Measurements from ENCODE around the gene ARPC1B. TPM values are rescaled to one million over a fixed set of nuclear protein-coding genes. Genes with fewer than 3 reads are reported as not detected.

ARPC1B gene
- total RNA-seq, 1 donor from 2014 or later = 23.6 TPM

DNA sequence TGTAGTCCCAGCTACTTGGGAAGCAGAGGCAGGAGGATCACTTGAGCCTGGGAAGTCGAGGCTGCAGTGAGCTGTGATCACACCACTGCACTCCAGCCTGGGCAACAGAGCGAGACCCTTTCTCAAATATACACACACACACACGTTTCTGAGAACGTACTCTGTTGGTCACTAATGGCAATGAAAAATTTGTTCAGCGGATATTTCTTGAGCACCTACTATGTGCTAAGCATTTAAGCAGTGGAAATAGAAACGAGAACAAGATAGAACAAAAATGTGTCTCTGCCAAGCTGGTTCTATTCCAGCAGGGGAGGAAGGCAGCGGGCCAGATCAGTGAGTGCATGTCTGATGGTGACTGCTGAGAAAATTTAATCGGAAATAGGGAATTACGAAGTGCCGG, 8.7 kb downstream of the ARPC1B start:
- no peaks in the 10 kb centered on the region for H3K4me1 ChIP-seq
- H3K79me2 ChIP-seq (ENCODE audit: low read depth) = no peaks in the 10 kb centered on the region
- H3K9me3 Mint-ChIP-seq = no peaks in the 10 kb centered on the region
- H3K4me1 Mint-ChIP-seq = peaks cover 3% of the 10 kb centered on the region
- H3K4me3 ChIP-seq = no peak overlapping the region
- H3K9ac ChIP-seq = no peak overlapping the region
- H3K4me3 Mint-ChIP-seq = no peak overlapping the region
- no peaks in the 10 kb centered on the region for H3K9me3 ChIP-seq (ENCODE audit: low read depth)
- H3K27ac Mint-ChIP-seq = peak overlapping the region; percentile 69
- H3K4me2 ChIP-seq = no peak overlapping the region
- H3K27me3 ChIP-seq = no peaks in the 10 kb centered on the region
- no peak overlapping the region for H3K27ac ChIP-seq
- H3K36me3 ChIP-seq = no peaks in the 10 kb centered on the region
- H3F3A ChIP-seq (ENCODE audit: low read depth) = no peaks in the 10 kb centered on the region
- no peak for DNase-seq (ENCODE audit: low spot score)
- H3K36me3 Mint-ChIP-seq = peaks cover 2% of the 10 kb centered on the region
- no peak overlapping the region for H2AFZ ChIP-seq (replicated peaks)
- no peaks in the 10 kb centered on the region for H3K27me3 Mint-ChIP-seq (ENCODE audit: insufficient read depth, low read depth)
- TF ChIP-seq EZH2phosphoT487 (IDR thresholded peaks at IDR 0.05) (no peak), EZH2 (IDR thresholded peaks at IDR 0.05) (no peak)
- TF ChIP-seq, protein P1, sequence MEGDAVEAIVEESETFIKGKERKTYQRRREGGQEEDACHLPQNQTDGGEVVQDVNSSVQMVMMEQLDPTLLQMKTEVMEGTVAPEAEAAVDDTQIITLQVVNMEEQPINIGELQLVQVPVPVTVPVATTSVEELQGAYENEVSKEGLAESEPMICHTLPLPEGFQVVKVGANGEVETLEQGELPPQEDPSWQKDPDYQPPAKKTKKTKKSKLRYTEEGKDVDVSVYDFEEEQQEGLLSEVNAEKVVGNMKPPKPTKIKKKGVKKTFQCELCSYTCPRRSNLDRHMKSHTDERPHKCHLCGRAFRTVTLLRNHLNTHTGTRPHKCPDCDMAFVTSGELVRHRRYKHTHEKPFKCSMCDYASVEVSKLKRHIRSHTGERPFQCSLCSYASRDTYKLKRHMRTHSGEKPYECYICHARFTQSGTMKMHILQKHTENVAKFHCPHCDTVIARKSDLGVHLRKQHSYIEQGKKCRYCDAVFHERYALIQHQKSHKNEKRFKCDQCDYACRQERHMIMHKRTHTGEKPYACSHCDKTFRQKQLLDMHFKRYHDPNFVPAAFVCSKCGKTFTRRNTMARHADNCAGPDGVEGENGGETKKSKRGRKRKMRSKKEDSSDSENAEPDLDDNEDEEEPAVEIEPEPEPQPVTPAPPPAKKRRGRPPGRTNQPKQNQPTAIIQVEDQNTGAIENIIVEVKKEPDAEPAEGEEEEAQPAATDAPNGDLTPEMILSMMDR (IDR thresholded peaks at IDR 0.05) = no peak
- no peaks in the 10 kb centered on the region for H4K20me1 ChIP-seq (ENCODE audit: low read depth)

DNA sequence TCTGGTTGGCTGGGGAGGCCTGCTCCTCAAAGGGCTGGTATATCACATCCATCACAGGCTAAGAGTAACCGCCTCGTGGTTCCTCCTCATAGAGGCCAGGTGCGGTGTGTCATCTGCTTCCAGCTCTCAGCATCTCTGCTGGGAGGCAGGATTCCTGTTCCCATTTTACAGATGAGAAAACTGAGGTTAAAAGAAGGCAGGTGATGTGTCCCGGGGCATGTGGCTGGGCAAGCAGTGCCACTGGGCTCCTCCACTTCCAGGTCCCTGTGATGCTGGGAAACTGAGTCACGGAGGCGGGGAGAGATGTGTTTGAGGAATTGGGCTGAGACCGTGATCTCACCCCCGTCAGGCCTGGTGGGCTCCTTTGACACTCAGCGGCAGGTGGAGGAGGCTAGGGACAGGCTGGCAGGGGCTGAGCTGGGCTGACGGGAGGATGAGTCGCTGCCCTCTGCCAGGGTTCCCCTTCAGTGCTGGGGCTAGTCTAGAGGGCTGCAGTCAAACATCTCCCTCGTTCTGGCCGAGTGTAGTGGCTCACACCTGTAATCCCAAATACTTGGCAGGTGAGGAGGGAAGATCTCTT, 9.4 kb downstream of the ARPC1B start:
- no peaks in the 10 kb centered on the region for H4K20me1 ChIP-seq (ENCODE audit: low read depth)
- H3K27me3 ChIP-seq = no peaks in the 10 kb centered on the region
- peaks cover 2% of the 10 kb centered on the region for H3K36me3 Mint-ChIP-seq
- H3K9me3 Mint-ChIP-seq = no peaks in the 10 kb centered on the region
- no peaks in the 10 kb centered on the region for H3K9me3 ChIP-seq (ENCODE audit: low read depth)
- no peak for DNase-seq (ENCODE audit: low spot score)
- H3K4me3 ChIP-seq = no peak overlapping the region
- H3K4me2 ChIP-seq = no peak overlapping the region
- H2AFZ ChIP-seq (replicated peaks) = no peak overlapping the region
- H3K27me3 Mint-ChIP-seq (ENCODE audit: insufficient read depth, low read depth) = no peaks in the 10 kb centered on the region
- no peak for TF ChIP-seq EZH2phosphoT487 (IDR thresholded peaks at IDR 0.05)
- TF ChIP-seq, protein P1 (IDR thresholded peaks at IDR 0.05) = no peak
- no peak for TF ChIP-seq EZH2 (IDR thresholded peaks at IDR 0.05)
- no peaks in the 10 kb centered on the region for H3K36me3 ChIP-seq
- no peak overlapping the region for H3K4me3 Mint-ChIP-seq
- no peak overlapping the region for H3K27ac Mint-ChIP-seq
- H3K4me1 ChIP-seq = no peaks in the 10 kb centered on the region
- no peak overlapping the region for H3K9ac ChIP-seq
- H3K4me1 Mint-ChIP-seq = peaks cover 3% of the 10 kb centered on the region
- no peaks in the 10 kb centered on the region for H3F3A ChIP-seq (ENCODE audit: low read depth)
- no peak overlapping the region for H3K27ac ChIP-seq
- no peaks in the 10 kb centered on the region for H3K79me2 ChIP-seq (ENCODE audit: low read depth)

DNA sequence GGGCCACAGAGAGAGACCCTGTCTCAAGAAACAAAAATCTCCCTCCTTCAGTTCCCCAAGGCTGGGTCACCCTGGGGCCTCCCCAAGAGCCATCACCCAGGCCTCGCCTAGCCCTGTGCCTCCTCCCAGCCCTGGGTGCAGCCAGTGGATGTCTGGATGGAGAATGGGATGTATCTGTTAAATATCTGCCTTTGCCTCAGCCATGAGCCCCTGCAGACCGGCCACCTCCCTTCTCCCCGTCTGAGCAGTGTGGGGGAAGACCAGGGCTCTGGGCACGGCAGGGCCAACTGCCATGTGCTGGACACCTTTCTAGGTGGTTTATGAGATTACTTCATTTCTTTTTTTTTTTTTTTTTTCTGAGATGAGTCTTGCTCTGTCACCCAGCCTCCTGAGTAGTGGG, 10.0 kb downstream of the ARPC1B start:
- TF ChIP-seq EZH2 (IDR thresholded peaks at IDR 0.05) (no peak), EZH2phosphoT487 (IDR thresholded peaks at IDR 0.05) (no peak)
- TF ChIP-seq, protein P1 (IDR thresholded peaks at IDR 0.05) = no peak
- H3K36me3 Mint-ChIP-seq = no peaks in the 10 kb centered on the region
- no peaks in the 10 kb centered on the region for H3K27me3 Mint-ChIP-seq (ENCODE audit: insufficient read depth, low read depth)
- H3K4me1 Mint-ChIP-seq = peaks cover 3% of the 10 kb centered on the region
- H3K4me3 ChIP-seq = no peak overlapping the region
- no peak overlapping the region for H3K27ac Mint-ChIP-seq
- H3K9me3 Mint-ChIP-seq = no peaks in the 10 kb centered on the region
- H3K79me2 ChIP-seq (ENCODE audit: low read depth) = no peaks in the 10 kb centered on the region
- H2AFZ ChIP-seq (replicated peaks) = no peak overlapping the region
- H3K36me3 ChIP-seq = no peaks in the 10 kb centered on the region
- no peak overlapping the region for H3K4me3 Mint-ChIP-seq
- no peaks in the 10 kb centered on the region for H3K4me1 ChIP-seq
- DNase-seq (ENCODE audit: low spot score) = no peak
- no peaks in the 10 kb centered on the region for H4K20me1 ChIP-seq (ENCODE audit: low read depth)
- H3K9ac ChIP-seq = no peak overlapping the region
- no peaks in the 10 kb centered on the region for H3K9me3 ChIP-seq (ENCODE audit: low read depth)
- H3K27ac ChIP-seq = no peak overlapping the region
- no peaks in the 10 kb centered on the region for H3F3A ChIP-seq (ENCODE audit: low read depth)
- no peak overlapping the region for H3K4me2 ChIP-seq
- no peaks in the 10 kb centered on the region for H3K27me3 ChIP-seq

Data from neural progenitor cell (in vitro differentiated cells).